HCT116 (cell line): ENCODE data around the gene PARVB. TPM values are rescaled to one million over a fixed set of nuclear protein-coding genes. Genes with fewer than 3 reads are reported as not detected.
A peak's percentile ranks its signal among the peaks of the same experiment; 100 is the strongest.

ENCODE experiments used
- ATAC-seq: fragments of 200-7000 bp; cut with Tn5 transposase; 2 replicates; pipeline ENCODE4 v1.9.1; 2020; ENCODE audit warnings: mild to moderate bottlenecking, moderate library complexity
- BruUV-seq: library from RNA; stranded (reverse); fragments of 400-500 nt; replicated peaks from 2 replicates; lab custom pipeline; 2021; lab: Mats Ljungman, UMichigan
- CTCF ChIA-PET: fragments of 300-600 bp; sonication (Branson Sonifier 250); formaldehyde crosslinking; loops from one replicate; lab custom pipeline; 2021; ENCODE audit warnings: antibody characterized with exemption; lab: Charles Lee
- POLR2A ChIA-PET: fragments of 300-600, 350-600 bp; sonication (Branson Sonifier 250); formaldehyde crosslinking; loops from one replicate; lab custom pipeline; 2021; ENCODE audit warnings: antibody characterized with exemption; lab: Charles Lee
- RAD21 ChIA-PET, 2 experiments: fragments of 300-600 bp; sonication (Branson Sonifier 250); formaldehyde crosslinking; loops; one replicate each; lab custom pipeline; 2023; ENCODE audit warnings: low total read pairs in 2 of 2; ENCODE audit not compliant: uncharacterized antibody in 2 of 2, unreplicated experiment in 2 of 2, low non-redundant PET in 1 of 2; lab: Charles Lee
- DNase-seq: peaks from one replicate; pipeline ENCODE4 v3.0.0-alpha.2; 2010; ENCODE audit warnings: low read depth, low spot score
- H2AFZ ChIP-seq: fragments of 200-600 bp; shearing (Covaris generic), sonication (generic); 2 replicates; pipeline ENCODE4 v1.6.1; 2017; ENCODE audit warnings: low read depth, mixed run types, mixed read lengths, antibody characterized with exemption, low read length; ENCODE audit not compliant: poor library complexity, severe bottlenecking
- H3K27ac ChIP-seq: 2 replicates; pipeline ENCODE4 v1.5.1; 2012; ENCODE audit warnings: low read depth, low read length
- H3K27me3 ChIP-seq: fragments of 200-600 bp; sonication (generic); 2 replicates; pipeline ENCODE4 v1.6.1; 2016; ENCODE audit warnings: mixed run types, low read length, mixed read lengths; ENCODE audit not compliant: insufficient read depth
- H3K36me3 ChIP-seq, 2 experiments: fragments of 200-500 bp in 1 of 2; fragments of 200-600 bp in 1 of 2; sonication (Bioruptor generic) in 1 of 2; sonication (generic) in 1 of 2; 2 replicates each; pipeline versions ENCODE4 v1.5.1 to v1.6.1; 2014 to 2016; ENCODE audit warnings: low read length in 2 of 2, inconsistent platforms in 1 of 2, mixed read lengths in 1 of 2, mixed run types in 1 of 2; ENCODE audit not compliant: insufficient read depth in 2 of 2, control insufficient read depth in 1 of 2
- H3K4me1 ChIP-seq, 2 experiments: fragments of 200-600 bp in 1 of 2; sonication (generic) in 1 of 2; 2 replicates each; pipeline versions ENCODE4 v1.5.1 to v1.6.1; 2012 to 2017; ENCODE audit warnings: low read length in 2 of 2, inconsistent platforms in 1 of 2, mild to moderate bottlenecking in 1 of 2, mixed read lengths in 1 of 2, mixed run types in 1 of 2, moderate library complexity in 1 of 2; ENCODE audit not compliant: insufficient read depth in 2 of 2, control insufficient read depth in 1 of 2
- H3K4me2 ChIP-seq: fragments of 200-600 bp; sonication (generic); 2 replicates; pipeline ENCODE4 v1.6.1; 2017; ENCODE audit warnings: mixed run types, low read length, mixed read lengths
- H3K4me3 ChIP-seq, 2 experiments: fragments of 200-600 bp in 1 of 2; sonication (generic) in 1 of 2; replicated peaks in 1 of 2; 2 replicates each; pipeline ENCODE4 v1.5.1; 2011 to 2016; ENCODE audit warnings: low read length in 2 of 2, control low read depth in 1 of 2, low read depth in 1 of 2, mild to moderate bottlenecking in 1 of 2, mixed read lengths in 1 of 2, mixed run types in 1 of 2
- H3K79me2 ChIP-seq: fragments of 200-600 bp; sonication (generic); 2 replicates; pipeline ENCODE4 v1.6.1; 2017; ENCODE audit warnings: mild to moderate bottlenecking, mixed run types, low read length, moderate library complexity, mixed read lengths; ENCODE audit not compliant: insufficient read depth
- H3K9ac ChIP-seq: fragments of 200-600 bp; sonication (generic); 2 replicates; pipeline ENCODE4 v1.6.1; 2016; ENCODE audit warnings: low read length, mixed read lengths
- H3K9me2 ChIP-seq: fragments of 200-600 bp; sonication (generic), shearing (Covaris generic); 2 replicates; pipeline ENCODE4 v1.6.1; 2017; ENCODE audit warnings: mixed run types, mild to moderate bottlenecking, moderate library complexity; ENCODE audit not compliant: insufficient read depth
- H3K9me3 ChIP-seq, 2 experiments: fragments of 200-500 bp in 1 of 2; fragments of 200-600 bp in 1 of 2; sonication (Bioruptor generic) in 1 of 2; sonication (generic) in 1 of 2; 2 replicates each; pipeline ENCODE4 v1.6.1; 2014 to 2017; ENCODE audit warnings: low read length in 2 of 2, mixed read lengths in 2 of 2, inconsistent platforms in 1 of 2, low read depth in 1 of 2, mild to moderate bottlenecking in 1 of 2, mixed run types in 1 of 2, moderate library complexity in 1 of 2; ENCODE audit not compliant: control insufficient read depth in 1 of 2, insufficient read depth in 1 of 2
- H4K20me1 ChIP-seq: fragments of 200-600 bp; sonication (generic), shearing (Covaris generic); 2 replicates; pipeline ENCODE4 v1.6.1; 2017; ENCODE audit warnings: mixed run types, mild to moderate bottlenecking, moderate library complexity; ENCODE audit not compliant: insufficient read depth
- ATF3 ChIP-seq: IDR thresholded peaks from 2 replicates; pipeline ENCODE4 v1.6.1; 2012
- CEBPB ChIP-seq: IDR thresholded peaks from 2 replicates; pipeline ENCODE4 v1.6.1; 2012; ENCODE audit warnings: low read depth
- CTCF ChIP-seq, 3 experiments: fragments of 200-600 bp in 1 of 3; sonication (generic) in 1 of 3; IDR thresholded peaks in 2 of 3; conservative IDR thresholded peaks in 1 of 3; 2 replicates each; pipeline ENCODE4 v1.5.1; 2012 to 2017; ENCODE audit warnings: low read depth in 2 of 3, low read length in 2 of 3, antibody characterized with exemption in 1 of 3, borderline replicate concordance in 1 of 3, control low read depth in 1 of 3, mild to moderate bottlenecking in 1 of 3, mixed read lengths in 1 of 3, mixed run types in 1 of 3, moderate library complexity in 1 of 3; ENCODE audit not compliant: insufficient read depth in 1 of 3
- EGR1 ChIP-seq: IDR thresholded peaks from 2 replicates; pipeline ENCODE4 v1.6.1; 2012; ENCODE audit warnings: low read depth
- EZH2 ChIP-seq: fragments of 200-600 bp; sonication (generic); IDR thresholded peaks from 2 replicates; pipeline ENCODE4 v1.6.1; 2017; ENCODE audit warnings: antibody characterized with exemption, mixed run types
- EZH2phosphoT487 ChIP-seq: fragments of 200-600 bp; IDR thresholded peaks from 2 replicates; pipeline ENCODE4 v1.6.1; 2018; ENCODE audit warnings: antibody characterized with exemption, borderline replicate concordance
- FOSL1 ChIP-seq: IDR thresholded peaks from 2 replicates; pipeline ENCODE4 v1.6.1; 2012; ENCODE audit warnings: low read depth
- JUND ChIP-seq: IDR thresholded peaks from 2 replicates; pipeline ENCODE4 v1.6.1; 2012
- MAX ChIP-seq: IDR thresholded peaks from 2 replicates; pipeline ENCODE4 v1.6.1; 2012
- RAD21 ChIP-seq: IDR thresholded peaks from 2 replicates; pipeline ENCODE4 v1.6.1; 2012; ENCODE audit warnings: low read depth, mild to moderate bottlenecking
- REST ChIP-seq: IDR thresholded peaks from 2 replicates; pipeline ENCODE4 v1.6.1; 2012; ENCODE audit warnings: low read depth
- SIN3A ChIP-seq: IDR thresholded peaks from 2 replicates; pipeline ENCODE4 v1.6.1; 2012; ENCODE audit warnings: low read depth
- SP1 ChIP-seq: IDR thresholded peaks from 2 replicates; pipeline ENCODE4 v1.6.1; 2012; ENCODE audit warnings: low read depth
- TCF7L2 ChIP-seq: IDR thresholded peaks from 2 replicates; pipeline ENCODE4 v1.7.0; 2011; ENCODE audit warnings: borderline replicate concordance, inconsistent platforms; ENCODE audit not compliant: insufficient read depth, insufficient read length; ENCODE audit errors: extremely low read depth
- YY1 ChIP-seq: IDR thresholded peaks from 2 replicates; pipeline ENCODE4 v1.6.1; 2011; ENCODE audit warnings: low read length, low read depth, moderate library complexity, mild to moderate bottlenecking; ENCODE audit not compliant: insufficient replicate concordance; ENCODE audit errors: extremely low read depth
- ZBTB33 ChIP-seq: IDR thresholded peaks from 2 replicates; pipeline ENCODE4 v1.6.1; 2011; ENCODE audit warnings: mild to moderate bottlenecking, low read length, moderate library complexity; ENCODE audit not compliant: insufficient replicate concordance; ENCODE audit errors: extremely low read depth
- ZFX ChIP-seq: fragments of 450-650 bp; IDR thresholded peaks from 2 replicates; pipeline ENCODE4 v1.6.1; 2017
- ZNF274 ChIP-seq: fragments of 200-500 bp; sonication (Bioruptor generic); IDR thresholded peaks from 2 replicates; pipeline ENCODE4 v1.6.1; 2014; ENCODE audit warnings: mild to moderate bottlenecking, low read depth, low read length, inconsistent platforms
- intact Hi-C: fragments of 100-400 bp; cut with micrococcal nuclease; formaldehyde crosslinking; loops from 2 replicates; pipeline ENCODE4 v1.10.0; 2022
- total RNA-seq: library from RNA; stranded (reverse); gene quantifications from one replicate; pipeline ENCODE4 v1.2.1, GENCODE V29; 2021; ENCODE audit not compliant: unreplicated experiment

The PARVB gene
- total RNA-seq, 1 experiment from 2014 or later, result 21.4 TPM

GRCh38 chr22:44020981-44021380, 3.1 kb upstream of the PARVB start:
- POLR2A ChIA-PET, result no interaction called here
- Histone ChIP-seq H3K4me3 (no peak overlapping the region), H3K9me3 (no peaks in the 10 kb centered on the region), H3K79me2 (peaks cover 13% of the 10 kb centered on the region; the same call in 1 of the 2 replicates), H3K9ac (no peak overlapping the region), H2AFZ (no peak overlapping the region)
- BruUV-seq, result TSS peak; percentile 49
- RAD21 ChIA-PET, result no interaction called here
- CTCF ChIA-PET, result no interaction called here
- TF ChIP-seq ATF3 (no peak), EZH2phosphoT487 (no peak), RAD21 (no peak), SP1 (no peak), ZFX (no peak), EZH2 (no peak), JUND (no peak), YY1 (no peak), REST (no peak), ZNF274 (no peak), SIN3A (no peak), TCF7L2 (no peak), CTCF (IDR thresholded peaks at IDR 0.05 in 2 of 3, conservative IDR thresholded peaks at IDR 0.05 in 1 of 3; ENCODE audit: borderline replicate concordance in 1 of 3, insufficient read depth in 1 of 3, low read depth in 2 of 3, low read length in 2 of 3) (no peak), MAX (no peak), FOSL1 (no peak), EGR1 (no peak), CEBPB (no peak), ZBTB33 (no peak)
- TF ChIP-seq, all 23 proteins: peak for 0
- Histone ChIP-seq H3K36me3 (no peaks in the 10 kb centered on the region), H3K27ac (no peak overlapping the region), H3K9me2 (no peaks in the 10 kb centered on the region), H3K4me1 (peaks cover 0 to 29% of the 10 kb centered on the region in 2 experiments; a peak in 2 of 4 replicates), H4K20me1 (no peaks in the 10 kb centered on the region), H3K27me3 (no peaks in the 10 kb centered on the region), H3K4me2 (peak overlapping the region; percentile 12; the same call in 1 of the 2 replicates)
- ATAC-seq, result no peak
- DNase-seq, result no peak
- intact Hi-C loops, result no loop called here
